ENCODE results near the gene KRT33A.
A peak's percentile ranks its signal among the peaks of the same experiment; 100 is the strongest.
"Not testable (repeated sequence)": the region's sequence is repeated elsewhere in the genome, so short reads cannot be mapped to it uniquely, and the experiment has no call there.

Gene KRT33A

DNA sequence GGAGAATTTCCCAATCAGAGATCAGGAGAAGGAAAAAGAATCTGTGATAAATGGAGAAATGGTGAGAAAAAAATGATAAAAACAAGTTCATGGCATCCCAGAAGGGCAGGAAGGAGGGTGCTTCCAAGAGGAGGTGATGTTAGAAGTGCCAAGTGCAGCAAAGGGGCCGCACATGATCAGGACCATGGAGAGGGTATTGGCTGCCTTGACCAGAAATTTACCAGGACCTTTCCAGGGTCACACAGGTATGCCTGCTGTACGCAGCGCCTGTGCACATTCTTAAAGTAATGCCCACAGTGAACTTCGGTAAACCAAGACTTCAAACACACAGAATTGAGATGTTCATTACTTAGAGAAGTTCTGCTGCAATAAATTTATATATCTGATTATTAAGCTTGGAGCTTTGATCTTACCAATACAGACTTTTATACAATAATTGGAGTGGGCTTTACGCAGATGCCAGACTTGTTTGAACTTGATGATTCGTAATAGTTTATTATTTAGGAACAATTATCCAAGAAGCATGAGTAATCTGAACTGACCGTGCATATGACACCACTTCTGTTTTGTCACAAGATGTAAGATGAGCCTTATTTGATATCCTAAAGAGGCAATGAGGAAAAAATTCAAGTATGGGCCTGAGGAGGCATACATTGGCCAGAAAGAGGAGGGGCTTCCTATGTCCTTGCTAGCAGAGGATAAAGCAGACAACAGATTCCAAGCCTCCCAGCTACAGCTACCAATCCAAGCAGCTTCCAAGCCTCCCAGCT lies 2.2 kb upstream of the KRT33A start:
- peak; percentile 38 for DNase-seq
- Mint-ChIP-seq H3K27ac (no peak overlapping the region), H3K4me1 (no peaks in the 10 kb centered on the region), H3K36me3 (ENCODE audit: low read depth) (no peaks in the 10 kb centered on the region), H3K27me3 (ENCODE audit: low read depth, poor library complexity) (peaks cover 13% of the 10 kb centered on the region), H3K4me3 (no peak overlapping the region), H3K9me3 (no peaks in the 10 kb centered on the region)
- TF ChIP-seq, protein P1, sequence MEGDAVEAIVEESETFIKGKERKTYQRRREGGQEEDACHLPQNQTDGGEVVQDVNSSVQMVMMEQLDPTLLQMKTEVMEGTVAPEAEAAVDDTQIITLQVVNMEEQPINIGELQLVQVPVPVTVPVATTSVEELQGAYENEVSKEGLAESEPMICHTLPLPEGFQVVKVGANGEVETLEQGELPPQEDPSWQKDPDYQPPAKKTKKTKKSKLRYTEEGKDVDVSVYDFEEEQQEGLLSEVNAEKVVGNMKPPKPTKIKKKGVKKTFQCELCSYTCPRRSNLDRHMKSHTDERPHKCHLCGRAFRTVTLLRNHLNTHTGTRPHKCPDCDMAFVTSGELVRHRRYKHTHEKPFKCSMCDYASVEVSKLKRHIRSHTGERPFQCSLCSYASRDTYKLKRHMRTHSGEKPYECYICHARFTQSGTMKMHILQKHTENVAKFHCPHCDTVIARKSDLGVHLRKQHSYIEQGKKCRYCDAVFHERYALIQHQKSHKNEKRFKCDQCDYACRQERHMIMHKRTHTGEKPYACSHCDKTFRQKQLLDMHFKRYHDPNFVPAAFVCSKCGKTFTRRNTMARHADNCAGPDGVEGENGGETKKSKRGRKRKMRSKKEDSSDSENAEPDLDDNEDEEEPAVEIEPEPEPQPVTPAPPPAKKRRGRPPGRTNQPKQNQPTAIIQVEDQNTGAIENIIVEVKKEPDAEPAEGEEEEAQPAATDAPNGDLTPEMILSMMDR (IDR thresholded peaks at IDR 0.05), result no peak

DNA sequence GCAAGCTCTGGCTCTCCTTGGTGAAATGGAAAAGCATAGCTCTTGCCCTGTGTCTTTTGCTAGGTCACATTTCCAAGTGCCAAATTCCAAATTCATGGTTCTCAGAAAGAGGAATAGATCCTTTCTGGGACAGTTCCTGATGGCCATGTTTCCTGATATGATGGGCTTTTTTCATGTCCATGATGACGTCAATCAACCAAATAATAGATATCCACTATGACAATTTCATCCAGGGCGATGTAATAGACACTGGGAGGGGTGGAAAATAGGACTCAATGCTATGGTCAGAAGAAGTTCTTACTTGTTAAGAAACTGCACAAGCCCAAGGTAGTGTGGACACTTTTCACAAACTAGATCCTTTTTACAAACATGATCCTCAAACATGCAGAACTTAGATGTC lies 549 bp upstream of the KRT33A start:
- no peak overlapping the region for H3K27ac Mint-ChIP-seq
- TF ChIP-seq, protein P1 (IDR thresholded peaks at IDR 0.05), result no peak
- H3K27me3 Mint-ChIP-seq (ENCODE audit: low read depth, poor library complexity), result peaks cover 15% of the 10 kb centered on the region
- H3K36me3 Mint-ChIP-seq (ENCODE audit: low read depth), result no peaks in the 10 kb centered on the region
- H3K4me3 Mint-ChIP-seq, result no peak overlapping the region
- no peaks in the 10 kb centered on the region for H3K9me3 Mint-ChIP-seq
- H3K4me1 Mint-ChIP-seq, result no peaks in the 10 kb centered on the region
- no peak for DNase-seq

DNA sequence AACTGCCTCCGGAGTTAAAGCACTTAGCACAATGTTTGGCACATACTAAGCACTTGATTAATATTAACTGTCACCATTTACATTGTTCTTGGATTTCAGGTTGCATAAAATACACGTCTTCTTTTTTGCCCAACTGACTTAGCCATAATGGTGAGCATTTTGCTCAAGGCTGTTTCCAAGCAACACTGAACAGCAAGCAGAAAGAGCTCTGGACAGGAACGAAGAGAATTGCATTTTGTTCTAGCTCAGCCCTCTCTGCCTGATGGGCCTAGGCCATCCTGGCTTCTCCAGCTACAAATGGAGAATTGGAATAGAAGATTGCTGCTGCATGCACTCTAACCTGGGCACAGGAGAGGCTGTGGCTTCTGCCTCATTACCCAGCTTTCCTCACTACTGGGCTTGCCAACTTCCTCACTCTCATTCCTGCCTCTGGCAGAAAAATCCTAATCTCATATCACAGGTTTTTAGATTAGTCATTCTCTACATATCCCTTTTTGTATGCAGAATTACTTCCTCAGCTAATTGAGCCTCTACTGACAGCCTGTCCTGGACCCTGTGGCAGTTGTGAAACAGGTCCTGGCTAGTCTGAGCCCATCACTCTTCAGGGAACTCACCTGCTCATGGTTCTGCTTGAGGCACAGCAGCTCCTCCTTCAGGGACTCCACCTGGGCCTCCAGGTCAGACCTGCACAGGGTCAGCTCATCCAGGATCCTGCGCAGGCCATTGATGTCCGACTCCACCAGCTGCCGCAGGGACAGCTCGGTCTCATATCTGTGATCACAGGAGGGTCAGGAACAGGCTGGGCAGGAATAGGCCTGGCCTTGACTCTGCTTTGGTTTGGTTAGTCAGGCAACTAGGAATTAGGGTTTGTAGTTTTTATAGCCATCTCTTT lies 2.5 kb downstream of the KRT33A start:
- no peak for DNase-seq

DNA sequence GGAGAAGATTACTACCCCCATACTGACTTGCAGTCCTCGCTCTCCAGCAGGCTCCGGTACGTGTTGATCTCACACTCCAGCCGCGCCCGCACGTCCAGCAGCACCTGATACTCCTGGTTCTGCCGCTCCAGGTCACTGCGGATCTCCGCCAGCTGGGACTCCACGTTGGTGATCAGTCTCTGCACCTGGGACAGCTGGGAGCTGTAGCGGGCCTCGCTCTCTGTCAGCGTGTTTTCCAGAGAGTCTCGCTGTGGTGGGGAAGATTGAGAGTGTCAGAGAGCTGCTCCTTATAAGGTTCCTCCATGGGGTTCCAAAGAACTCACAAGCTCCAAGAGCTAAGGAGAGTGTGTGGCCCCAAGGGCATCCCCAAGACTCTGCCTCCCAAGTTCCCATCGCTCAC lies 4.2 kb downstream of the KRT33A start:
- Mint-ChIP-seq H3K9me3 (peaks cover 18% of the 10 kb centered on the region), H3K27me3 (ENCODE audit: low read depth, poor library complexity) (peaks cover 13% of the 10 kb centered on the region)
- H3K4me3 Mint-ChIP-seq; DNase-seq; H3K36me3 Mint-ChIP-seq (ENCODE audit: low read depth); H3K4me1 Mint-ChIP-seq; H3K27ac Mint-ChIP-seq: not testable (repeated sequence)

More for the DNA sequence above, 2.5 kb downstream of the KRT33A start:
- Mint-ChIP-seq H3K4me3 (no peak overlapping the region), H3K27ac (no peak overlapping the region), H3K9me3 (peaks cover 4% of the 10 kb centered on the region), H3K4me1 (peaks cover 4% of the 10 kb centered on the region), H3K27me3 (ENCODE audit: low read depth, poor library complexity) (peaks cover 17% of the 10 kb centered on the region), H3K36me3 (ENCODE audit: low read depth) (peaks cover 3% of the 10 kb centered on the region)
- TF ChIP-seq, protein P1 (IDR thresholded peaks at IDR 0.05), result no peak

DNA sequence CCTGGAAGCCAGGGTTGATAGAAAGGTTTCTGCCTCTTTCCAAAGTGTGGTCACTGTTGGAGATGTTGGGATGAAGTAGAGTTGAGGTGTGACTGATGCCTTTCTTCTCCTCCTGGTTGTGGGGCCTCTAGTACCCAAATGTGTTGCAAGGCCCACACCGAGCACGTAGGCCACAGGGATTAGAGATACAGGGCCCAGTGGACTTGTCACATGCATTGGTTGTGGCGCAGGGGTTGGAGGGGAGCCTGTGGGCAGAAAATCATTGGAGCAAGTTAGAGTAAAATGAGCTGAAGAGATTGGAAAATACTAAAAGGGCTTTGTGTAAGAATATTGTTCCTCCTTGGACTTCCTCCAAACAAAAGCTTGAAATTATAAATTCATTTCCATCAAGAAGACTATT lies 4.6 kb downstream of the KRT33A start:
- no peak for DNase-seq
- Mint-ChIP-seq H3K36me3 (ENCODE audit: low read depth) (peaks cover 5% of the 10 kb centered on the region), H3K4me3 (no peak overlapping the region), H3K27me3 (ENCODE audit: low read depth, poor library complexity) (peaks cover 9% of the 10 kb centered on the region), H3K9me3 (peaks cover 18% of the 10 kb centered on the region), H3K27ac (no peak overlapping the region), H3K4me1 (peaks cover 7% of the 10 kb centered on the region)
- TF ChIP-seq, protein P1 (IDR thresholded peaks at IDR 0.05), result no peak

DNA sequence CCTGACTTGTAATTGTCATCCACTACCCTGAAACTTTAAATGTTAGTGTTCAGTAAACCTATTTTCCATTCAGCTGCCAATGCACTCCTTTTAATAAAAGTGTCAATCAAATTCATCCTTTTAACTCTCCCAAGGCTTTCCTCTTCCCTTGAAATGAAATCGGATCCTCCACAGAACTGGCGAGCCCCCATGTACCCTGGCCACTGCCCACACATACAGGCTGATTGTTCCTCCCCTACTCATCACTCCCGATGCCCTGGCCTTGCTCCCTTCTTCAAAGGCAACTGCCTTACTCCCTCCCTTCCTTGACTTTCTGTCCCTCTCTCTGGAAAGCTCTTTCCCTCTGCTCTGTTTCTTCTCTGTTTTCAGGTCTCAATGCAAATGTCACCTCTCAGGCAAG lies 7.6 kb downstream of the KRT33A start:
- TF ChIP-seq, protein P1 (IDR thresholded peaks at IDR 0.05), result no peak
- no peak for DNase-seq
- peaks cover 5% of the 10 kb centered on the region for H3K36me3 Mint-ChIP-seq (ENCODE audit: low read depth)
- H3K27ac Mint-ChIP-seq, result peak overlapping the region; percentile 19
- peaks cover 18% of the 10 kb centered on the region for H3K9me3 Mint-ChIP-seq
- H3K4me1 Mint-ChIP-seq, result peaks cover 18% of the 10 kb centered on the region
- peaks cover 6% of the 10 kb centered on the region for H3K27me3 Mint-ChIP-seq (ENCODE audit: low read depth, poor library complexity)
- H3K4me3 Mint-ChIP-seq, result no peak overlapping the region

Data from nephron progenitor cell (in vitro differentiated cells).